Amniotic stem cell (primary cell): ENCODE measurements around the gene ZDHHC9.
A peak's percentile ranks its signal among the peaks of the same experiment; 100 is the strongest.

ENCODE experiments used
- DNase-seq: peaks from one replicate; lab custom pipeline; 2025; lab: John Stamatoyannopoulos, UW

ZDHHC9 gene

DNA sequence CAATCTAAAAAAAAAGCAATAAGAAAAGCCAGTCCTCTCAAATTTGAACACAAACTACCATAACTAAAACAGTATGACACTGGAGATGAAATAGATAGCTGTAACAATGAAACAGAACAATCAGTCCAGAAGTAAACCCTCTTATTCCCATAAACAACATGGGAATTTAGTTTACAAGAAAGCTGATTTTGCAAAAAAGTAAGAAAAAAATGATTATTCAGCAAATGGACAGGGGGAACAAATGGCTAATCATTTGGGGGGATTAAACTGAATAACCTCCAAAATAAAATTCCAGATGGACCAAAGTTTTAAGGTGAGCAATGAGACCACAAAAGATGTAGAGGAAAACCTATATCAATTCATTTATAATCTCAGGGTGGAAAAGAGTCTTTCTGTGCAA is 80.0 kb downstream of the ZDHHC9 start:
- DNase-seq: no peak

DNA sequence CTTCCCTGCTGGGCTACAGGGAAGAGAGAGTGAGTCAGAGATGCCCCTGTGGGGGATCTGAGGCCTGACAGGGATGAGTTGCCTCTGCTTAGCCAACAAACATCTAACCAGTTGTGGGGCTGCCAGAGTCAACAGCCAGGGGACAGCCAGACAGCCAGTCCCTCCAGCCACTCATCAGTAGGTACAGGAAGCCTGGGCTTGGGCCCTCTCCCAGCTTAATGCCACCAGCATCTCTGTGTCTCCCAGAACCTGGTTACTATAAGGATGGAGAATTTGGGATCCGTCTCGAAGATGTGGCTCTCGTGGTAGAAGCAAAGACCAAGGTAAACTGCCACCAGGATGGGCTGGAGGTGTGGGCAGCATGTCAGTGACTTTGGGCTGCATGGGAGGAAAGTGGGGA is 81.2 kb downstream of the ZDHHC9 start:
- no peak for DNase-seq

GRCh38 chrX:129761596-129761995 is 82.1 kb downstream of the ZDHHC9 start:
- DNase-seq: no peak

GRCh38 chrX:129760981-129761380 is 82.7 kb downstream of the ZDHHC9 start:
- DNase-seq: no peak

DNA sequence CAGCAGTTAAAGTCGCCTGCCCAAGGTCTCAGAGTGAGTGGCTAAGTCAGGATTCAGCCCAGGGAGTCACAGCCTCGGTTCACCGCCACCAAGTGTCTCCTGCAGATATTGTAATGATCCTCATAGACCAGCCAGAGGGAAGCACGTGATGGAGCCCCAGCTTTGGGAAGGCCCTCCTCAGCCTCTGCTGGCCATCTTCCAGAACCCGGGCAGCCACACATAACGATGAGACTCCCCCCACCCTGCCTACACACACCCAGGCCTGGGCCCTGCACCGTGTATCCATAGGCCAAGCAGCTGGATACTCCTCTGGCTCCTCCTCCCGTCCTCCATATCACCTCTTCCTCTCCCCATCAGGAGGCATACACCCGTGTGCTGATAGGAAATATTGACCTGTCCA is 83.5 kb downstream of the ZDHHC9 start:
- no peak for DNase-seq

DNA sequence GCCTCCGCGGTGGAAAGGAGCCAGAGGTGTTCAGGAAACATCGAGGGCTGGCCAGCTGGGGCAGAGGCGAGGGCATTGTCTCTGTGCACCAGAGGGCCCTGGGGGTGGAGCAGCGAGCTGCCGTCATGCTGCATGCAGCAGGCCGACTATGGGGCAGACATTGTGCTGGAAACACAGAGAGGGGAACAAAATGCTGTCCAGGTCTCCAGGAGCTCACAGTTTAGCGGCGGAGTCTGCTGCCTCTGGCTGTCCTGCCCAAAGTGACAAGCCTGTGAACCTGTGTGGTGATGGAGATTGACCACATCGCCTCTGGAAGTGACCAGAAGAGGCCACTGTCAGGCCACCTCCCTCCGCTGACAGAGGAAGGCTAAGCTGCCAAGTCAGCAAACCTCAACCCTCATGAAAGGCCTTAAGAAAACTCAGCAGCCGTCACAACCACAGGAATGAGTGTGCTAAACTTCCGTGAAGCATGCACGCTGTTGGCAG is 84.1 kb downstream of the ZDHHC9 start:
- peak; percentile 13 for DNase-seq

DNA sequence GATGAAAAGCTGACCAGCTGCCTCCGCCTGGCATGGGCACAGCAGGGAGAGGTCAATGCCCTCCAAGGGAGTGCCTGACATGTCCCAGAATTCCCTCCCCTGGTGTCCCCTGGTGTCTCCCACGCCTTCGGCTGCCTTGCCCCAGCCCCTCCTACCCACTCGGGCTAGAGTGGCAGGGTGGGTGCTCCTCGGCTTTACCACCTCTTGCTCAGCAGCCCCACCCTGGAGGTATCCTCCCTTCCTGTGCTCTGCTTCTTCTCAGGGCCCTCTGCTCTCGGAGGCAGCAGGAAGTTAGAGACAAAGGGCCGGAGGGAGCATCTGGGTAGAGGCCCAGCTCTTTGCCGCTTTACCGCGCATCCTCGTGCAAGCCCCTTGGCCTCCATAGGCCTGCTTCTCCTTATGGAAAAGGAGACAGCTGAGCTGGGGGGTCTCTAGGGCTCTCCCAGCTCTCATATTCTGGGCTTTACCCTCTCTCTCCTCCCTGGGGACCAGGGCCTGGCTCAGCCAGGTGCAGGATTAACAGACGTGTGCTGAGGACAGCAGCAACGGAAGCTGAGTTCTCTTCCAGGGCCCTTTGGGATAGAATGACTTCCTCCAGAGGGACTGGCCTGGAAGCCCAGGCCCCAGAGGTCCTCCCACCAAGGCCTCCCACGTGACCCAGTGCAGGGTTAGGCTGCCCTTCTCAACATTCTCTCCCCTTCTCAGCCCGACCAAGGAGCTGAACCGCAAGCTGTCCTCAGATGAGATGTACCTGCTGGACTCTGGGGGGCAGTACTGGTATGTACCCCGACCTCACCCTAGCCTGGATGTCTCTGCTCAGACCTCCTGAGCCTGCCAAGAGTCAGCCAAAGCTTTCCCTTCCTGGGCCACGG is 87.7 kb downstream of the ZDHHC9 start:
- DNase-seq: no peak

GRCh38 chrX:129754056-129755024 is 89.3 kb downstream of the ZDHHC9 start:
- DNase-seq: no peak
